Astrocyte of the spinal cord (primary cell): ENCODE data around the gene DCLK2.

Source experiments
- DNase-seq: peaks from one replicate; pipeline ENCODE4 v3.0.0; 2011; ENCODE audit warnings: low read depth, low spot score
- H3K4me3 ChIP-seq: 2 replicates; pipeline ENCODE4 v1.5.1; 2011; ENCODE audit warnings: low read depth, mild to moderate bottlenecking, low read length, moderate library complexity
- in situ Hi-C: cut with HindIII; loops from 2 replicates; pipeline ENCODE4 v1.10.0; 2017; ENCODE audit warnings: low sequenced_read_pairs
- TF ChIP-seq, protein P1 (sequence below): IDR thresholded peaks from 2 replicates; pipeline ENCODE4 v1.5.1; 2012; ENCODE audit warnings: low read depth, mild to moderate bottlenecking, low read length, inconsistent platforms

DCLK2 gene

DNA sequence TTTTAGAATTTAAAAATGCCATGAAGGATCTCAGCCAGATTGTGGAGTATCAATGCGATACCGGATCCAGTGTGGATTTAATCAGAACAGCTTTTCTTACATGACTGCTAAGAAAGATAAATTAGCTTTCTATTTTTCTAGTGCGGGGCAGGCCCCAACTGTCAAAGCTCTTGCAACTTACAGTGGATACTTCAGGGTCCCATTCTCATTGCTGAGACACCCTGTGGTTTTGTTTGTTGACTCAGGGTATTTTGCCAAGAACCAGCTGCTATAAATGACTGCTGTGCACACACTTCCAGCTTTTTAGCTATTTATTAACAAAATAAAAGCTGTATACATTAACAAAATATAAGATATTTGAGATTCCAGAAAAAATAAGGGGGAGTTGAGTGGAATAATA, 166.4 kb downstream of the DCLK2 start:
- in situ Hi-C loops, result no loop called here
- DNase-seq, result peak; percentile 89
- TF ChIP-seq, protein P1, sequence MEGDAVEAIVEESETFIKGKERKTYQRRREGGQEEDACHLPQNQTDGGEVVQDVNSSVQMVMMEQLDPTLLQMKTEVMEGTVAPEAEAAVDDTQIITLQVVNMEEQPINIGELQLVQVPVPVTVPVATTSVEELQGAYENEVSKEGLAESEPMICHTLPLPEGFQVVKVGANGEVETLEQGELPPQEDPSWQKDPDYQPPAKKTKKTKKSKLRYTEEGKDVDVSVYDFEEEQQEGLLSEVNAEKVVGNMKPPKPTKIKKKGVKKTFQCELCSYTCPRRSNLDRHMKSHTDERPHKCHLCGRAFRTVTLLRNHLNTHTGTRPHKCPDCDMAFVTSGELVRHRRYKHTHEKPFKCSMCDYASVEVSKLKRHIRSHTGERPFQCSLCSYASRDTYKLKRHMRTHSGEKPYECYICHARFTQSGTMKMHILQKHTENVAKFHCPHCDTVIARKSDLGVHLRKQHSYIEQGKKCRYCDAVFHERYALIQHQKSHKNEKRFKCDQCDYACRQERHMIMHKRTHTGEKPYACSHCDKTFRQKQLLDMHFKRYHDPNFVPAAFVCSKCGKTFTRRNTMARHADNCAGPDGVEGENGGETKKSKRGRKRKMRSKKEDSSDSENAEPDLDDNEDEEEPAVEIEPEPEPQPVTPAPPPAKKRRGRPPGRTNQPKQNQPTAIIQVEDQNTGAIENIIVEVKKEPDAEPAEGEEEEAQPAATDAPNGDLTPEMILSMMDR, result no peak
- no peak overlapping the region for H3K4me3 ChIP-seq

DNA sequence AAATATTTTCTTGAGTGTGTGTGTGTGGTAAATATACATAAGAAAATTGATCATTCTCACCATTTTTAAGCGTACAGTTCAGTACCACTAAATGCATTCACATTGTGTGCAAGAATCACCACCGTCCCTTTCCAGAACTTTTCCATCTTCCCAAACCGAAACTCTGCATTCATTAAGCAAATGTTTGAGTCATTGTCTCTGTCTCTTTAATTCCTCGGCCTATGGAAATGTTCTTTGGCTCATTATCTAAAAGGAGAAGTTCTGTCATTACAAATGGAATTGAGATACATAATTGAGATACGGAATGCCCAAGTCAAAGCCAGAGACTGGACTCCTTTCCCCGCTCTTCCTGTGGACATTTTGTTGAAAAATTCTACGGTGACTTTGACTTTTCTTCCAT, 168.9 kb downstream of the DCLK2 start:
- H3K4me3 ChIP-seq, result no peak overlapping the region
- in situ Hi-C loops, result no loop called here
- no peak for DNase-seq
- TF ChIP-seq, protein P1, result no peak

DNA sequence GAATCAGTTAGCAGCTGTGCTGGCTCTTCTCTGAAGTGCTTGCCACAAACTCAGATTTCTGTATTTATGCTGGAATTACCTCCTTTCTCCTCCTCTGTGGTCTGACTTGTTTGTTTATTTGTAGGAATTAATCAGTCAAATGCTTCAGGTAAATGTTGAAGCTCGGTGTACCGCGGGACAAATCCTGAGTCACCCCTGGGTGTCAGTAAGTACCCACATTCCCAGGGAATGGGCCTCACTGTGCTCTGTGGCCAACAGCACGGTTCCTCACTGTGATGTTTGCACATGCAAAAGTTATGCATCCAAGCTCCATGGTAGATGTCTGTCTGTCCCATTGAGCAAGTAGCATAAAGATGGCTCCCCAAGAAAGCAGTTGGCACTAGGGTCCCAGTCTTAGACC, 169.9 kb downstream of the DCLK2 start:
- TF ChIP-seq, protein P1, result no peak
- in situ Hi-C loops, result no loop called here
- no peak for DNase-seq
- H3K4me3 ChIP-seq, result no peak overlapping the region

DNA sequence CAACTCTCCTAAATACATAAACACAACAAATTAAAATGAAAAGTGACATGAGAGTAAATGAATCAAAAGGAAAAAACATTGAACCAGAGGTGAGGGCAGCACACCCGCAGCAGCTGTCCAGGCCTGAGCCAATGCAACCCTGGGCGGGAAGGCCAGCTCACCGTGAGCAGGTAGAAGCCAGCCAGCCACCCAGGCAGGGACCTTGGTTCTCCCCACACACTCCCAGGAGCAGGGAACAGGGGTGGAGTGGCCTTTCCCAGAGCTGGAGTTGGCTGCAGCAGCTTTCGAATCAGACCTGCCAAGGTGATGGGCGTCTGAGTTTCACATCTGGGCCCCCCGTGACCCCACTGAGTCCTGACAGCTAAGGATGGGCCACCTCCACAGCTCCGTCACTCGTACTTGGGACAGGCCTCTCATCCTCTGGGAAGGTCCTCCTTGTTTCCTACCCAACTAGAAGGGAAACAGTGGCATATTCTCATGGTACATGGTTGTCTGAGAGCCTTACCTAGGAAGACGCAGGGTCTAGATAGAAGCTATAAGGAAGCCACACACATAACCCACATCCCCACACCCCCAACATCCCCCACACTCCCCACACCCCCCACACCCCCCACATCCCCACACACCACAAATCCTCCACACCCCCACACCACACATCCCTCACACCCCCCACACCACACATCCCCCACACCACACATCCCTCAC, 172.2 kb downstream of the DCLK2 start:
- no peak for DNase-seq
- in situ Hi-C loops, result no loop called here
- TF ChIP-seq, protein P1, result no peak

DNA sequence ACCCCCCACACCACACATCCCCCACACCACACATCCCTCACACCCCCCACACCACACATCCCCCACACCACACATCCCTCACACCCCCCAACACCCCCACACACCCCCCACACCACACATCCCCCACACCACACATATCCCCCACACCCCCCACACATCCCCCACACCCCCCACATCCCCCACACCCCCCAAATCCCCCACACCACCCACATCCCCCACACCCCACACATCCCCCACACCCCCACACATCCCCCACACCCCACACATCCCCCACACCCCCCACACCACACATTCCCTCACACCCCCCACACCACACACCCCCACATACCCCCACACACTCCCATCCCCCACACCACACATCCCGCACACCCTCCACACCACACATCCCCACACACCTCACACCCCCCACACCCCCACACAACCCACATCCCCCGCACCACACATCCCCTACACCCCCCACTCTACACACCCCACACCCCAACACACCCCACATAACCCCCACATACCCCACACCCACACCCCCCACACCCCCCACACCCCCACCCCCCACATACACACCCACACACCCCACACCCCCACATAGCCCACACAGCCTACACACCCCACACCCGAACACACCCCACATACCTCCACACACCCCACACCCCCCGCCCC, 172.9 kb downstream of the DCLK2 start:
- TF ChIP-seq, protein P1, result no peak
- no peak overlapping the region for H3K4me3 ChIP-seq
- DNase-seq, result no peak
- in situ Hi-C loops, result no loop called here

More for the DNA sequence above, 172.2 kb downstream of the DCLK2 start:
- H3K4me3 ChIP-seq, result no peak overlapping the region

DNA sequence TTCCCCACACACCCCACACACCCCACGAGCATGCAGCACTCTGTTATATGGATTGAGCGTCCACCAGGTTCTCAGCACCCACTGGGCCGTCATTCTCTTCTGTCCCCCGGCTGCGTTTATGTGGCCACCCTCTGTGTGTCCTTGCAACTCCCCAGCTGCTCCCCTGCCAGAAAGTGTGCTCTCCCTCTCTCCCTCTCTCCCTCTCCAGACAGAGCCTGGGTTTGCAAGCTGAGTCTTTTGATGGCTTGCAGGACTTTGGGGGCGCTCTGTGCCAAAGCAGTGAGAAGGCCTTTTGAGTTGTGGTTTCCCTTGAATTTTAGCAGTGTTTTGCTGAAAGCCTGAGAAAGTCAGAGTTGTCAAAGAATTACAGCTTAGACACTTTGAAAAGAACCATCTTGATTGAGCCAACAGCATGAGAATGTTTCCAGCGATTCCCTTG, 173.5 kb downstream of the DCLK2 start:
- TF ChIP-seq, protein P1, result no peak
- DNase-seq, result no peak
- no peak overlapping the region for H3K4me3 ChIP-seq
- in situ Hi-C loops, result no loop called here
